ENCODE data around the gene CDK3. TPM values are rescaled to one million over a fixed set of nuclear protein-coding genes. Genes with fewer than 3 reads are reported as not detected.

The CDK3 gene
- total RNA-seq, 2 experiments from 2014 or later, result 7.3 to 12.8 TPM

DNA sequence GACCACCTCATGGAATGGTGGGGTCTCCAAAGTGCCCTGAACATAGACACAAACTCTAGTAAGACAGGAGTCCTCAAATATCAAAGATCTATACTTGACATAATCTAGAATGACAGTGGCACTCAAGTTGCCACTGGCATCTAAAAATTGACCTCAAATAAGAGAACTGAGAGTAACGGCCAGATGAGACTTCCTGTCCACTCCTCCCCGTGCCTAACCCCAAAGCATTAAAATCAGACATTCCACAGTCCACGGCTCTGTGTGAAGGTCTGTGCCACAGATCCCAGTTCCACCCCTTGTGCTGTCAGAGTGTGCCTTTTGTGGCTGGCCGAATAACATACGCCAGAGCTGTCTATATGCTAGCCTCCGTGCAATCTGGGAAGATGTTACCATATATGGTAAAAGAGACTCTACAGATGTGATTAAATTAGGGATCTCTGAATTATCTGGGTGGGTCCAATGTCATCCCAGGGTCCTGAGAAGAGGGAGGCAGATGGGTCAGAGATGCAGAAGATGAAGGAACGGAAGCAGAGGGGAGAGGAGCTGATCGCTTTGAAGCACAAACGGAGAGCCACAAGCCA, 47.5 kb downstream of the CDK3 start:
- TF ChIP-seq, protein P1, sequence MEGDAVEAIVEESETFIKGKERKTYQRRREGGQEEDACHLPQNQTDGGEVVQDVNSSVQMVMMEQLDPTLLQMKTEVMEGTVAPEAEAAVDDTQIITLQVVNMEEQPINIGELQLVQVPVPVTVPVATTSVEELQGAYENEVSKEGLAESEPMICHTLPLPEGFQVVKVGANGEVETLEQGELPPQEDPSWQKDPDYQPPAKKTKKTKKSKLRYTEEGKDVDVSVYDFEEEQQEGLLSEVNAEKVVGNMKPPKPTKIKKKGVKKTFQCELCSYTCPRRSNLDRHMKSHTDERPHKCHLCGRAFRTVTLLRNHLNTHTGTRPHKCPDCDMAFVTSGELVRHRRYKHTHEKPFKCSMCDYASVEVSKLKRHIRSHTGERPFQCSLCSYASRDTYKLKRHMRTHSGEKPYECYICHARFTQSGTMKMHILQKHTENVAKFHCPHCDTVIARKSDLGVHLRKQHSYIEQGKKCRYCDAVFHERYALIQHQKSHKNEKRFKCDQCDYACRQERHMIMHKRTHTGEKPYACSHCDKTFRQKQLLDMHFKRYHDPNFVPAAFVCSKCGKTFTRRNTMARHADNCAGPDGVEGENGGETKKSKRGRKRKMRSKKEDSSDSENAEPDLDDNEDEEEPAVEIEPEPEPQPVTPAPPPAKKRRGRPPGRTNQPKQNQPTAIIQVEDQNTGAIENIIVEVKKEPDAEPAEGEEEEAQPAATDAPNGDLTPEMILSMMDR (conservative IDR thresholded peaks at IDR 0.05; ENCODE audit: low read length), result no peak
- TF ChIP-seq EZH2phosphoT487 (IDR thresholded peaks at IDR 0.05; ENCODE audit: borderline replicate concordance, low read depth, low read length), result no peak
- intact Hi-C loops (cut with micrococcal nuclease; ENCODE audit: unreplicated experiment), result loop anchor here (2.0 kb wide), 1 partner anchor 33 kb away; no protein-coding TSS in a partner anchor
- CTCF ChIA-PET (ENCODE audit: unreplicated experiment), result no interaction called here
- H3K9me2 ChIP-seq (ENCODE audit: insufficient read depth, low read length), result no peaks in the 10 kb centered on the region
- H3K27ac ChIP-seq (ENCODE audit: low read depth, low read length, poor library complexity, severe bottlenecking), result peak overlapping the region; percentile 73
- peaks cover 36% of the 10 kb centered on the region for H3K4me1 ChIP-seq (ENCODE audit: insufficient read depth, low read length, poor library complexity, severe bottlenecking)
- peaks cover 95% of the 10 kb centered on the region for H3K36me3 ChIP-seq (ENCODE audit: insufficient read depth, low read length)
- H4K20me1 ChIP-seq (ENCODE audit: insufficient read depth, low read length), result no peaks in the 10 kb centered on the region
- H3K4me2 ChIP-seq (ENCODE audit: low read length), result peak overlapping the region; percentile 72
- peak overlapping the region; percentile 39 for H3K4me3 ChIP-seq (ENCODE audit: low read depth, low read length, poor library complexity, severe bottlenecking)
- POLR2A ChIA-PET, result interaction anchor here (0.6 to 3.0 kb wide), 6 partner anchors 9 to 56 kb away, joined by 3 to 9 read pairs (median 4); no protein-coding TSS in a partner anchor
- H3K79me2 ChIP-seq (ENCODE audit: insufficient read depth, low read depth, low read length), result peaks cover 3% of the 10 kb centered on the region; the same call in 1 of the 2 replicates
- no TSS peak for BruUV-seq (replicated peaks)
- peak; percentile 71 for DNase-seq (ENCODE audit: low spot score)
- no peak overlapping the region; the same call in 1 of the 2 replicates for H2AFZ ChIP-seq (ENCODE audit: low read length)
- H3K9me3 ChIP-seq (ENCODE audit: low read length), result no peaks in the 10 kb centered on the region

DNA sequence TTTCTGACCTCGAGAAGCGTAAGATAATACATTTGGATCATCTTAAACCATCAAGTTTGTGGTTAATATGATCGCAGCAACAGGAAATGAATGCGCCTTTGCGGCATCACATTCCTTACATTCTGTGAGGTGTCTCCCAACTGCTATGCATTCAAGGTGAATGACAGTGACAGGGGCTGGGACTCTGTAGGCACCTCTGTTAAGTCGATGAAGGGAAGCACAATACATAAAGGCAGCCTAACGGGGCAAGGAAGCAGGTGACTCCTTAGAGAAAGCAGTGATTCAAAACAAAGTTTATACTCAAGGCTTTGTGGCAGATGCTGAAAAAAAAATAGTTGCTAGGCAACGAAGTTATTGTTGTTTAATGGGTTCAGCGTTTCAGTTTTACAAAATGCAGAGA, 48.1 kb downstream of the CDK3 start:
- Histone ChIP-seq H3K27ac (ENCODE audit: low read depth, low read length, poor library complexity, severe bottlenecking) (peak overlapping the region; percentile 73), H4K20me1 (ENCODE audit: insufficient read depth, low read length) (no peaks in the 10 kb centered on the region), H3K9me2 (ENCODE audit: insufficient read depth, low read length) (no peaks in the 10 kb centered on the region), H2AFZ (ENCODE audit: low read length) (no peak overlapping the region; the same call in 1 of the 2 replicates), H3K4me1 (ENCODE audit: insufficient read depth, low read length, poor library complexity, severe bottlenecking) (peaks cover 36% of the 10 kb centered on the region), H3K79me2 (ENCODE audit: insufficient read depth, low read depth, low read length) (peaks cover 3% of the 10 kb centered on the region; the same call in 1 of the 2 replicates), H3K9me3 (ENCODE audit: low read length) (no peaks in the 10 kb centered on the region), H3K36me3 (ENCODE audit: insufficient read depth, low read length) (peaks cover 95% of the 10 kb centered on the region), H3K4me2 (ENCODE audit: low read length) (peak overlapping the region; percentile 72), H3K4me3 (ENCODE audit: low read depth, low read length, poor library complexity, severe bottlenecking) (peak overlapping the region; percentile 39)
- CTCF ChIA-PET (ENCODE audit: unreplicated experiment), result no interaction called here
- peak; percentile 80 for DNase-seq (ENCODE audit: low spot score)
- POLR2A ChIA-PET, result interaction anchor here (0.7 to 3.0 kb wide), 9 partner anchors 9 to 138 kb away, joined by 3 to 10 read pairs (median 4); no protein-coding TSS in a partner anchor
- TSS peak; percentile 3 for BruUV-seq (replicated peaks)
- TF ChIP-seq EZH2phosphoT487 (IDR thresholded peaks at IDR 0.05; ENCODE audit: borderline replicate concordance, low read depth, low read length), result no peak
- TF ChIP-seq, protein P1 (conservative IDR thresholded peaks at IDR 0.05; ENCODE audit: low read length), result no peak
- intact Hi-C loops (cut with micrococcal nuclease; ENCODE audit: unreplicated experiment), result loop anchor here (2.0 kb wide), 1 partner anchor 34 kb away; no protein-coding TSS in a partner anchor

DNA sequence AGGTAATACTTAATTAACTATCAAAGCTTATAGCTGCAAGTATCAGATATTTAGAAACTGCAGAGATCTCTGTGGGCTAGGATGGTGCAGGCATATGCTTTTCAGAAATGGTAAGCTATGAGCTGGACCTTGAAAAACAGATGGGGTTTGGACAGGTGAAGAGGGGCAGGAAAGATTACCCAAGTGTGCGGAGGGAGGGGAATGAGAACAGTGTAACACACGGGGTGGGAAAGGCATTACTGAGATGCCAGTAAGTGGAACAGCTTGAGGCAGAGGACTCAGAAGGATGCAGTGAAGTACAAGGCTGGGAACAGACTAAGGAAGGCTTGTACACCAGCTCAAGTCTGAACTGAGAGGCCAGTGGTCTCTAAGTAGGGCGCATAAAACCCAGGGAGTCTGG, 48.6 kb downstream of the CDK3 start:
- Histone ChIP-seq H3K9me2 (ENCODE audit: insufficient read depth, low read length) (no peaks in the 10 kb centered on the region), H2AFZ (ENCODE audit: low read length) (no peak overlapping the region; the same call in 1 of the 2 replicates), H3K4me2 (ENCODE audit: low read length) (peak overlapping the region; percentile 72), H3K4me1 (ENCODE audit: insufficient read depth, low read length, poor library complexity, severe bottlenecking) (peaks cover 36% of the 10 kb centered on the region), H3K79me2 (ENCODE audit: insufficient read depth, low read depth, low read length) (peaks cover 3% of the 10 kb centered on the region; the same call in 1 of the 2 replicates), H3K36me3 (ENCODE audit: insufficient read depth, low read length) (peaks cover 95% of the 10 kb centered on the region), H4K20me1 (ENCODE audit: insufficient read depth, low read length) (no peaks in the 10 kb centered on the region), H3K27ac (ENCODE audit: low read depth, low read length, poor library complexity, severe bottlenecking) (peak overlapping the region; percentile 73), H3K9me3 (ENCODE audit: low read length) (no peaks in the 10 kb centered on the region), H3K4me3 (ENCODE audit: low read depth, low read length, poor library complexity, severe bottlenecking) (peak overlapping the region; percentile 39)
- no peak for DNase-seq (ENCODE audit: low spot score)
- CTCF ChIA-PET (ENCODE audit: unreplicated experiment), result no interaction called here
- intact Hi-C loops (cut with micrococcal nuclease; ENCODE audit: unreplicated experiment), result loop anchor here (2.0 kb wide), 1 partner anchor 34 kb away; no protein-coding TSS in a partner anchor
- POLR2A ChIA-PET, result interaction anchor here (0.6 to 3.0 kb wide), 10 partner anchors 8 to 139 kb away, joined by 3 to 10 read pairs (median 4); partner anchors contain the start of gene SRP68
- no peak for TF ChIP-seq EZH2phosphoT487 (IDR thresholded peaks at IDR 0.05; ENCODE audit: borderline replicate concordance, low read depth, low read length)
- TF ChIP-seq, protein P1 (conservative IDR thresholded peaks at IDR 0.05; ENCODE audit: low read length), result no peak
- no TSS peak for BruUV-seq (replicated peaks)
